GM18909 (cell line): ENCODE measurements around the gene NR1I2.
A peak's percentile ranks its signal among the peaks of the same experiment; 100 is the strongest.

Experiments used
- ATAC-seq: cut with Tn5 transposase; IDR thresholded peaks from one replicate; pipeline ENCODE4 v1.9.1; 2021; ENCODE audit warnings: mild to moderate bottlenecking; ENCODE audit not compliant: unreplicated experiment, poor library complexity

The NR1I2 gene

GRCh38 chr3:119781330-119782198 lies at the start of gene NR1I2:
Gene NR1I2 (plus strand): TSS chr3:119782101.
- ATAC-seq, result no peak

- ATAC-seq, result no peak
These were observed 48.1 kb upstream of the NR1I2 start for GRCh38 chr3:119733812-119734211.

- no peak for ATAC-seq
These were observed 43.2 kb upstream of the NR1I2 start for GRCh38 chr3:119738741-119739140.

- no peak for ATAC-seq
These were observed 40.0 kb upstream of the NR1I2 start for GRCh38 chr3:119741657-119742590.

- ATAC-seq, result no peak
These were observed 38.0 kb upstream of the NR1I2 start for GRCh38 chr3:119743921-119744320.

- ATAC-seq, result peak; percentile 48
These were observed 36.0 kb upstream of the NR1I2 start for GRCh38 chr3:119745942-119746341.

- no peak for ATAC-seq
These were observed 35.5 kb upstream of the NR1I2 start for GRCh38 chr3:119746423-119746822.

GRCh38 chr3:119747357-119747756 lies 34.5 kb upstream of the NR1I2 start:
- ATAC-seq, result no peak

GRCh38 chr3:119748991-119749390 lies 32.9 kb upstream of the NR1I2 start:
- no peak for ATAC-seq

GRCh38 chr3:119751423-119751822 lies 30.5 kb upstream of the NR1I2 start:
- ATAC-seq, result no peak

- ATAC-seq, result peak; percentile 90
These were observed 21.9 kb upstream of the NR1I2 start for GRCh38 chr3:119759962-119760361.

GRCh38 chr3:119762876-119763275 lies 19.0 kb upstream of the NR1I2 start:
- no peak for ATAC-seq

- ATAC-seq, result no peak
These were observed 18.4 kb upstream of the NR1I2 start for GRCh38 chr3:119763466-119763865.

- no peak for ATAC-seq
These were observed 16.7 kb upstream of the NR1I2 start for GRCh38 chr3:119765239-119765638.

GRCh38 chr3:119767936-119768601 lies 13.8 kb upstream of the NR1I2 start:
- ATAC-seq, result no peak

- no peak for ATAC-seq
These were observed 13.1 kb upstream of the NR1I2 start for GRCh38 chr3:119768668-119769393.

GRCh38 chr3:119769394-119770149 lies 12.3 kb upstream of the NR1I2 start:
- no peak for ATAC-seq

- ATAC-seq, result peak; percentile 92
These were observed 7.5 kb upstream of the NR1I2 start for GRCh38 chr3:119774444-119774843.

- ATAC-seq, result no peak
These were observed 5.6 kb upstream of the NR1I2 start for GRCh38 chr3:119776304-119776703.
